K562 (cell line): ENCODE data around the gene PSPH. TPM values are rescaled to one million over a fixed set of nuclear protein-coding genes. Genes with fewer than 3 reads are reported as not detected.
"Not testable (repeated sequence)": the region's sequence is repeated elsewhere in the genome, so short reads cannot be mapped to it uniquely, and the experiment has no call there.

Experiments used
- ATAC-seq: fragments of 200-7000 bp; cut with Tn5 transposase; 3 replicates; pipeline ENCODE4 v1.9.1; 2020; ENCODE audit warnings: moderate library complexity
- BruUV-seq: library from RNA; stranded (reverse); fragments of 400-500 nt; replicated peaks from 2 replicates; lab custom pipeline; 2021; lab: Mats Ljungman, UMichigan
- CTCF ChIA-PET: fragments of 300-600 bp; formaldehyde crosslinking; extraction: SDS; loops from one replicate; lab custom pipeline; 2021; ENCODE audit warnings: low intra/inter-chr PET ratio; lab: Yijun Ruan, JAX
- POLR2A ChIA-PET: fragments of 300-600, 350-650 bp; sonication (Branson Sonifier 250); formaldehyde crosslinking; extraction: SDS; loops from one replicate; lab custom pipeline; 2021; ENCODE audit warnings: antibody characterized with exemption, inconsistent platforms; lab: Yijun Ruan, JAX
- DNase-seq, 4 experiments: peaks; one replicate each; pipeline versions ENCODE4 v3.0.0 to v3.0.0-alpha.2; 2011 to 2018; ENCODE audit warnings: low spot score in 3 of 4, mixed read lengths in 3 of 4; ENCODE audit errors: extremely low read depth in 1 of 4
- FAIRE-seq: peaks from 2 replicates; lab custom pipeline; 2011; peaks lifted over from hg19 to GRCh38; lab: Jason Lieb, UNC
- H2AFZ ChIP-seq: 2 replicates; pipeline ENCODE4 v1.6.0; 2011; ENCODE audit warnings: low read depth, low read length, control low read depth, inconsistent platforms
- H3K27ac ChIP-seq: fragments of 200-600 bp; 3 replicates; pipeline ENCODE4 v1.8.0; 2011; ENCODE audit warnings: low read depth, mild to moderate bottlenecking, control low read depth, inconsistent platforms, low read length, moderate library complexity, mixed read lengths; ENCODE audit errors: extremely low read depth
- H3K27me3 ChIP-seq, 2 experiments: fragments of 300-600 bp in 1 of 2; 2 replicates in 1 of 2; 3 replicates in 1 of 2; pipeline versions ENCODE4 v1.6.0 to v1.8.0; 2011; ENCODE audit warnings: inconsistent platforms in 2 of 2, low read length in 2 of 2, mild to moderate bottlenecking in 1 of 2, mixed read lengths in 1 of 2, moderate library complexity in 1 of 2; ENCODE audit not compliant: control insufficient read depth in 2 of 2, insufficient read depth in 2 of 2
- H3K36me3 ChIP-seq: fragments of 300-600 bp; 3 replicates; pipeline ENCODE4 v1.8.0; 2011; ENCODE audit warnings: mild to moderate bottlenecking, low read length, inconsistent platforms; ENCODE audit not compliant: control insufficient read depth, insufficient read depth
- H3K4me1 ChIP-seq, 2 experiments: fragments of 200-600 bp in 1 of 2; replicated peaks in 1 of 2; 2 replicates in 1 of 2; 3 replicates in 1 of 2; pipeline versions ENCODE4 v1.5.1 to v1.8.0; 2011; ENCODE audit warnings: inconsistent platforms in 2 of 2, low read length in 2 of 2, mild to moderate bottlenecking in 1 of 2, mixed read lengths in 1 of 2, moderate library complexity in 1 of 2; ENCODE audit not compliant: control insufficient read depth in 2 of 2, insufficient read depth in 2 of 2
- H3K4me2 ChIP-seq: 2 replicates; pipeline ENCODE4 v1.6.1; 2011; ENCODE audit warnings: low read length, control low read depth, inconsistent platforms, mixed read lengths; ENCODE audit not compliant: insufficient read depth
- H3K4me3 ChIP-seq: fragments of 200-600 bp; sonication (generic), shearing (Covaris generic); 2 replicates; pipeline ENCODE4 v1.5.1; 2016; ENCODE audit warnings: control low read depth, inconsistent platforms
- H3K79me2 ChIP-seq: fragments of 200-600 bp; 3 replicates; pipeline ENCODE4 v1.8.0; 2011; ENCODE audit warnings: low read length, inconsistent platforms; ENCODE audit not compliant: control insufficient read depth, insufficient read depth
- H3K9ac ChIP-seq, 2 experiments: 2 replicates each; pipeline versions ENCODE4 v1.6.0 to v1.6.1; 2011; ENCODE audit warnings: low read depth in 2 of 2, low read length in 2 of 2, control low read depth in 1 of 2, inconsistent platforms in 1 of 2, mild to moderate bottlenecking in 1 of 2, mixed read lengths in 1 of 2; ENCODE audit not compliant: insufficient read depth in 1 of 2
- H3K9me1 ChIP-seq: one replicate; pipeline ENCODE4 v1.6.0; 2011; ENCODE audit warnings: inconsistent platforms, mild to moderate bottlenecking, low read length, moderate library complexity; ENCODE audit not compliant: control insufficient read depth, insufficient read depth
- H3K9me3 ChIP-seq: replicated peaks from 2 replicates; pipeline ENCODE4 v1.5.1; 2011; ENCODE audit warnings: low read depth, low read length, inconsistent platforms; ENCODE audit not compliant: control insufficient read depth, insufficient read depth
- H4K20me1 ChIP-seq: replicated peaks from 2 replicates; pipeline ENCODE4 v1.6.1; 2011; ENCODE audit warnings: low read length, inconsistent platforms, mixed read lengths; ENCODE audit not compliant: control insufficient read depth, insufficient read depth
- CBFA2T3 ChIP-seq: fragments of 450-650 bp; IDR thresholded peaks from 2 replicates; pipeline ENCODE4 v1.6.1; 2017
- FOXA3 ChIP-seq, 2 experiments: fragments of 450-650 bp in 1 of 2; sonication (generic) in 1 of 2; formaldehyde crosslinking; IDR thresholded peaks in 1 of 2; conservative IDR thresholded peaks in 1 of 2; 2 replicates each; pipeline versions ENCODE4 v1.4.0 to v1.8.0; 2020 to 2022; ENCODE audit warnings: mild to moderate bottlenecking in 2 of 2, missing genetic modification reagents in 1 of 2
- SAFB2 ChIP-seq: fragments of 200-400 bp; formaldehyde crosslinking; IDR thresholded peaks from 2 replicates; pipeline ENCODE4 v1.6.1; 2018; ENCODE audit warnings: borderline replicate concordance, low read length, low read depth, moderate library complexity; ENCODE audit not compliant: severe bottlenecking
- SOX6 ChIP-seq: fragments of 450-650 bp; IDR thresholded peaks from 2 replicates; pipeline ENCODE4 v1.6.1; 2014; ENCODE audit warnings: mild to moderate bottlenecking
- ZFX ChIP-seq: sonication (generic); formaldehyde crosslinking; IDR thresholded peaks from 2 replicates; pipeline ENCODE4 v1.8.0; 2022; ENCODE audit warnings: mild to moderate bottlenecking, missing genetic modification reagents, moderate library complexity
- ZNF239 ChIP-seq: fragments of 250-450 bp; sonication (Bioruptor Pico); IDR thresholded peaks from 2 replicates; pipeline ENCODE4 v1.4.0; 2020; ENCODE audit warnings: mild to moderate bottlenecking
- ZNF384 ChIP-seq: IDR thresholded peaks from 2 replicates; pipeline ENCODE4 v1.6.1; 2012; ENCODE audit warnings: low read depth, low read length, improper control_type of control experiment
- WGBS: fragments of 100-300 bp; shearing (Covaris generic); methylation state at CpG from one replicate; pipeline ENCODE4 v1.1.6; 2016; ENCODE audit warnings: low coverage, mixed read lengths; ENCODE audit not compliant: insufficient coverage; ENCODE audit errors: missing lambda C conversion rate; 5-methylcytosine and 5-hydroxymethylcytosine counted together
- in situ Hi-C: fragments of 300-500 bp; cut with MboI; formaldehyde crosslinking; loops from 4 replicates; pipeline ENCODE4 v1.15.0; 2018; ENCODE audit warnings: inconsistent platforms, mixed read lengths
- intact Hi-C: fragments of 100-400 bp; cut with micrococcal nuclease; formaldehyde crosslinking; loops from 2 replicates; pipeline ENCODE4 v1.14.2; 2022
- polyA plus RNA-seq, 8 experiments: library from polyadenylated mRNA; depleted of rRNA in 4 of 8; stranded (reverse) in 5 of 8; unstranded in 3 of 8; fragments of >200 nt; fragmentation: Nextera tagmentation in 2 of 8; fragmentation: Illumina TruSeq in 1 of 8; extraction: Ambion mirVana in 2 of 8; extraction: Trizol in 1 of 8; gene quantifications; 2 replicates each; pipeline versions ENCODE4 v1.2.1 to v1.2.3, GENCODE V29; 2011 to 2014; ENCODE audit warnings: inconsistent platforms in 1 of 8, missing spikeins in 1 of 8
- total RNA-seq, 7 experiments: library from RNA; depleted of rRNA in 6 of 7; stranded (reverse); fragments of >200 nt in 6 of 7; fragmentation: Illumina TruSeq in 2 of 7; extraction: Trizol in 2 of 7; gene quantifications; 2 replicates each; pipeline versions ENCODE4 v1.2.1 to v1.2.3, GENCODE V29; 2011 to 2021; ENCODE audit warnings: low replicate concordance in 1 of 7

The PSPH gene
- total and polyA plus RNA-seq, 9 of the 15 experiments (the other 6 are each of a cell fraction or from before 2014, with no cell fraction given) = 6.3 to 46.8 (median 20.2) TPM

DNA sequence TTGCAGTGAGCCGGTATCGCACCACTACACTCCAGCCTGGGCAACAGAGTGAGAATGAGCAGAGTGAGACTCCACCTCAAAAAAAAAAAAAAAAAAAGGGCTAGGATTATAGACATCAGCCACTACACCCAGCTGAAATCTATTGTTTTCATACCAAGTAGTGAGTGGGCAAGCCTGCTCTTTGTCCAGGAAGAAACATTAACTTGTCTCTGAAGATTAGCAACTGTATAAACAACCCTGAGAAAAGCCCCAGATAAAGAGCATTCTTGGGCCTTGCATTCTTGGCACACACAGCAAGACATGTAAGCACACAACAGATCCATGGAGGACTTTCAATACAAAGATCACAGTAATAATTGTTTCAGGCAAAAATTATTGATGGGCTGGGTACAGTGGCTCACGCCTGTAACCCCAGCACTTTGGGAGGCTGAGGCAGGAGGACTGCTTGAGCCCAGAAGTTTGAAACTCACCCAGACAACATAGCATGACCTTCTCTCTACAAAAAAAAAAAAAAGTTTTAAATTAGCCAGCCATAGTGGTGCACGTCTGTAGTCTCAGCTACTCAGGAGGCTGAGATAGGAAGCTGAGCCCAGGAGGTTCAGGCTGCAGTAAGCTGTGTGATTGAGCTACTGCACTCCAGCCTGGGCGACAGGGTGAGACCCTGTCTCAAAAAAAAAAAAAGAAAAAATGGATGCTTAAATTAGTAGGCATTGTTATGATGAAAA is 4.4 kb downstream of the PSPH start:
- TF ChIP-seq SAFB2 (no peak), CBFA2T3 (peak; percentile 32; the same call in 1 of the 2 replicates), SOX6 (peak; percentile 55; the same call in 1 of the 2 replicates), ZNF384 (0 out of 2 replicates have a peak, but pooled peaks have one; percentile 9), ZFX (0 out of 2 replicates have a peak, but pooled peaks have one; percentile 30), ZNF239 (CRISPR knock-in tag) (no peak), FOXA3 (CRISPR knock-in tag; conservative IDR thresholded peaks at IDR 0.05 in 1 of 2, IDR thresholded peaks at IDR 0.05 in 1 of 2) (0 out of 4 replicates have a peak, but pooled peaks of 1 of the 2 experiments have one; percentile 36)
- Histone ChIP-seq H3K27ac (peak overlapping the region; percentile 49; the same call in 2 of the 3 replicates), H3K4me2 (no peak overlapping the region), H3K9ac (peak overlapping the region in 1 of 2 experiments; percentile 28; a peak in 1 of 4 replicates), H3K27me3 (no peaks in the 10 kb centered on the region), H3K9me1 (no peaks in the 10 kb centered on the region), H3K9me3 (no peaks in the 10 kb centered on the region), H2AFZ (no peak overlapping the region), H3K79me2 (peaks cover 31% of the 10 kb centered on the region), H3K4me3 (no peak overlapping the region), H3K36me3 (peaks cover 6% of the 10 kb centered on the region; the same call in 1 of the 3 replicates), H3K4me1 (peaks cover 12 to 18% of the 10 kb centered on the region in 2 experiments; a peak in 4 of 5 replicates), H4K20me1 (no peaks in the 10 kb centered on the region)
- BruUV-seq = no TSS peak
- 44% methylated on average over 4 of the region's 5 CpGs for WGBS
- intact Hi-C loops (no loop called here), in situ Hi-C loops (no loop called here)
- FAIRE-seq (no peak), ATAC-seq (no peak), DNase-seq (no peak)
- CTCF ChIA-PET = no interaction called here
- POLR2A ChIA-PET = interaction anchor here (1.5 kb wide), 1 partner anchor 16 kb away, joined by 3 read pairs; no protein-coding TSS in a partner anchor

DNA sequence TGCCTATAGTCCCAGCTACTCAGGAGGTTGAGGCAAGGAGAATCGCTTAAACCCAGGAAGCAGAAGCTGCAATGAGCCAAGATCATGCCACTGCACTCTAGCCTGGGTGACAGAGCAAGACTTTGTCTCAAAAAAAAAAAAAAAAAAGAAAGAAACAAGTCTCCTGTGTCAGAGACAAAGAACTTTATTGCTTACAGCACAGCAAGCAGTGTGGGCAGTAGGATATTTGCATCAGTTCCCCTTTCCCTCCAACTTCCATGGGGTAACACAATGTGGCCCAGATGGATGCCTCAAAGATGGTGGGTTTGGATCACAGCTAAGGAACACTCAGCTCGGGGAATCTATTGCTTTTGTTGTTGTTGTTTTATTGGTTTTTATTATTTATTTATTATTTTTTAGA is 5.5 kb downstream of the PSPH start:
- DNase-seq, CTCF ChIA-PET, H4K20me1 ChIP-seq, H3K4me3 ChIP-seq, BruUV-seq, in situ Hi-C loops, H2AFZ ChIP-seq, H3K27me3 ChIP-seq, H3K9me1 ChIP-seq, H3K9me3 ChIP-seq, ATAC-seq, FAIRE-seq, H3K27ac ChIP-seq, intact Hi-C loops, H3K36me3 ChIP-seq, H3K4me2 ChIP-seq, H3K9ac ChIP-seq: not testable (repeated sequence)
- Histone ChIP-seq H3K4me1 (peaks cover 9 to 18% of the 10 kb centered on the region in 2 experiments; a peak in 3 of 5 replicates), H3K79me2 (peaks cover 21% of the 10 kb centered on the region)
- 70% methylated on average over 2 of the region's 2 CpGs for WGBS
- POLR2A ChIA-PET = interaction anchor here (0.6 to 1.5 kb wide), 2 partner anchors 17 to 283 kb away, joined by 3 read pairs; no protein-coding TSS in a partner anchor
